H1 (cell line): ENCODE results near the gene PPM1F. TPM values are rescaled to one million over a fixed set of nuclear protein-coding genes. Genes with fewer than 3 reads are reported as not detected.

Experiments
- CTCF ChIA-PET: fragments of 300-600 bp; sonication (Branson Sonifier 250); formaldehyde crosslinking; loops from one replicate; lab custom pipeline; 2021; ENCODE audit not compliant: partially characterized antibody; lab: Charles Lee
- POLR2A ChIA-PET: fragments of 300-600 bp; sonication (Branson Sonifier 250); formaldehyde crosslinking; loops from one replicate; lab custom pipeline; 2021; ENCODE audit warnings: inconsistent platforms; ENCODE audit not compliant: partially characterized antibody; lab: Charles Lee
- DNase-seq, 2 experiments: peaks; one replicate each; pipeline versions ENCODE4 v3.0.0 to v3.0.0-alpha.2; 2010 to 2022; ENCODE audit warnings: low spot score in 2 of 2, low read depth in 1 of 2, mixed read lengths in 1 of 2
- FAIRE-seq: peaks from 2 replicates; lab custom pipeline; 2011; peaks lifted over from hg19 to GRCh38; lab: Jason Lieb, UNC
- H2AFZ ChIP-seq: 2 replicates; pipeline ENCODE4 v1.8.1; 2012; ENCODE audit warnings: low read length, inconsistent platforms
- H2AK5ac ChIP-seq: 2 replicates; pipeline ENCODE4 v1.6.1; 2013; ENCODE audit warnings: low read depth, low read length
- H2BK120ac ChIP-seq: replicated peaks from 2 replicates; pipeline ENCODE3; 2013; ENCODE audit warnings: low read depth, low read length, inconsistent platforms
- H2BK12ac ChIP-seq: 2 replicates; pipeline ENCODE4 v1.6.1; 2013; ENCODE audit warnings: low read depth, low read length
- H2BK15ac ChIP-seq: 2 replicates; pipeline ENCODE4 v1.6.1; 2013; ENCODE audit warnings: low read length
- H2BK20ac ChIP-seq: 2 replicates; pipeline ENCODE4 v1.6.1; 2013; ENCODE audit warnings: low read length
- H2BK5ac ChIP-seq: 2 replicates; pipeline ENCODE4 v1.6.1; 2013; ENCODE audit warnings: low read depth, low read length
- H3K14ac ChIP-seq: 2 replicates; pipeline ENCODE4 v1.6.1; 2013; ENCODE audit warnings: inconsistent platforms; ENCODE audit not compliant: insufficient read length
- H3K18ac ChIP-seq: 2 replicates; pipeline ENCODE4 v1.6.1; 2013; ENCODE audit warnings: low read length; ENCODE audit errors: extremely low read depth
- H3K23ac ChIP-seq: 2 replicates; pipeline ENCODE4 v1.6.1; 2013; ENCODE audit warnings: inconsistent platforms; ENCODE audit not compliant: insufficient read length
- H3K23me2 ChIP-seq: 2 replicates; pipeline ENCODE4 v1.6.1; 2013; ENCODE audit warnings: low read depth, low read length
- H3K27ac ChIP-seq: 2 replicates; pipeline ENCODE4 v1.6.1; 2011; ENCODE audit warnings: low read depth, low read length, inconsistent platforms
- H3K27me3 ChIP-seq, 4 experiments: replicated peaks in 1 of 4; 1 replicate in 1 of 4; 2 replicates in 3 of 4; pipeline versions ENCODE4 v1.6.1 to v1.8.1; 2011 to 2013; ENCODE audit warnings: low read length in 3 of 4, mild to moderate bottlenecking in 3 of 4, inconsistent platforms in 2 of 4, mixed read lengths in 2 of 4, moderate library complexity in 1 of 4; ENCODE audit not compliant: control insufficient read depth in 3 of 4, insufficient read depth in 3 of 4; ENCODE audit errors: extremely low read depth in 1 of 4
- H3K36me3 ChIP-seq, 4 experiments: 2 replicates each; pipeline versions ENCODE4 v1.6.1 to v1.8.1; 2011 to 2013; ENCODE audit warnings: mild to moderate bottlenecking in 4 of 4, low read length in 3 of 4, moderate library complexity in 2 of 4, control low read depth in 1 of 4, inconsistent platforms in 1 of 4; ENCODE audit not compliant: insufficient read depth in 4 of 4, control insufficient read depth in 2 of 4
- H3K4ac ChIP-seq: replicated peaks from 2 replicates; pipeline ENCODE3; 2013; ENCODE audit warnings: low read length, low read depth, mixed read lengths, inconsistent platforms; ENCODE audit not compliant: insufficient read length
- H3K4me1 ChIP-seq, 4 experiments: replicated peaks in 1 of 4; 1 replicate in 1 of 4; 2 replicates in 3 of 4; pipeline versions ENCODE4 v1.6.1 to v1.8.1; 2011 to 2013; ENCODE audit warnings: low read length in 3 of 4, inconsistent platforms in 2 of 4, mixed read lengths in 1 of 4; ENCODE audit not compliant: insufficient read depth in 4 of 4, control insufficient read depth in 3 of 4
- H3K4me2 ChIP-seq, 2 experiments: 2 replicates each; pipeline versions ENCODE4 v1.6.1 to v1.8.1; 2011 to 2013; ENCODE audit warnings: low read depth in 2 of 2, low read length in 2 of 2, control low read depth in 1 of 2, inconsistent platforms in 1 of 2, mild to moderate bottlenecking in 1 of 2; ENCODE audit not compliant: insufficient read depth in 1 of 2
- H3K4me3 ChIP-seq, 4 experiments: fragments of 200-600, 300-600 bp in 1 of 4; sonication (generic), shearing (Covaris generic), sonication (Bioruptor Twin) in 1 of 4; 2 replicates each; pipeline versions ENCODE4 v1.5.1 to v1.8.1; 2011 to 2016; ENCODE audit warnings: low read length in 4 of 4, low read depth in 3 of 4, control low read depth in 2 of 4, inconsistent platforms in 2 of 4, mild to moderate bottlenecking in 2 of 4, mixed read lengths in 1 of 4, moderate library complexity in 1 of 4; ENCODE audit not compliant: insufficient read depth in 2 of 4; ENCODE audit errors: extremely low read depth in 1 of 4
- H3K56ac ChIP-seq: replicated peaks from 2 replicates; pipeline ENCODE3; 2013; ENCODE audit warnings: low read depth, mild to moderate bottlenecking, mixed read lengths, low read length, inconsistent platforms; ENCODE audit not compliant: insufficient read length
- H3K79me1 ChIP-seq: 2 replicates; pipeline ENCODE4 v1.6.1; 2013; ENCODE audit warnings: low read depth, low read length, control low read depth
- H3K79me2 ChIP-seq, 2 experiments: 2 replicates each; pipeline versions ENCODE4 v1.6.1 to v1.8.1; 2012 to 2013; ENCODE audit warnings: low read length in 2 of 2, mild to moderate bottlenecking in 2 of 2, inconsistent platforms in 1 of 2; ENCODE audit not compliant: insufficient read depth in 2 of 2, control insufficient read depth in 1 of 2
- H3K9ac ChIP-seq, 4 experiments: replicated peaks in 1 of 4; 1 replicate in 1 of 4; 2 replicates in 3 of 4; pipeline versions ENCODE4 v1.6.1 to v1.8.1; 2011 to 2013; ENCODE audit warnings: low read depth in 3 of 4, low read length in 3 of 4, control low read depth in 2 of 4, mild to moderate bottlenecking in 2 of 4, moderate library complexity in 2 of 4, inconsistent platforms in 1 of 4; ENCODE audit errors: extremely low read depth in 1 of 4
- H3K9me3 ChIP-seq, 2 experiments: 2 replicates each; pipeline versions ENCODE4 v1.6.1 to v1.8.1; 2012 to 2013; ENCODE audit warnings: mild to moderate bottlenecking in 2 of 2, moderate library complexity in 2 of 2, control low read depth in 1 of 2, inconsistent platforms in 1 of 2, low read depth in 1 of 2, low read length in 1 of 2, mixed read lengths in 1 of 2; ENCODE audit not compliant: insufficient read depth in 2 of 2
- H4K20me1 ChIP-seq, 2 experiments: replicated peaks in 1 of 2; 2 replicates each; pipeline versions ENCODE3 to v1.8.1; 2011 to 2013; ENCODE audit warnings: inconsistent platforms in 2 of 2, low read length in 2 of 2, mild to moderate bottlenecking in 1 of 2; ENCODE audit not compliant: insufficient read depth in 2 of 2, control insufficient read depth in 1 of 2
- H4K5ac ChIP-seq: 2 replicates; pipeline ENCODE4 v1.6.1; 2013; ENCODE audit warnings: low read length, low read depth, mixed read lengths, inconsistent platforms; ENCODE audit not compliant: insufficient read length
- H4K8ac ChIP-seq: 2 replicates; pipeline ENCODE4 v1.8.0; 2013; ENCODE audit warnings: mild to moderate bottlenecking, moderate library complexity, low read length, inconsistent platforms; ENCODE audit not compliant: insufficient read depth; ENCODE audit errors: extremely low read depth
- H4K91ac ChIP-seq: replicated peaks from 2 replicates; pipeline ENCODE3; 2013; ENCODE audit warnings: low read length, mixed read lengths, inconsistent platforms; ENCODE audit not compliant: insufficient read length
- CTBP2 ChIP-seq: IDR thresholded peaks from 2 replicates; pipeline ENCODE4 v1.7.0; 2011; ENCODE audit warnings: borderline replicate concordance, mild to moderate bottlenecking, moderate library complexity, mixed read lengths, low read length; ENCODE audit not compliant: insufficient read depth, insufficient read length
- CTCF ChIP-seq, 3 experiments: IDR thresholded peaks; 1 replicate in 2 of 3; 2 replicates in 1 of 3; pipeline versions ENCODE4 v1.5.1 to v1.6.1; 2011; ENCODE audit warnings: low read length in 3 of 3, mild to moderate bottlenecking in 3 of 3, inconsistent platforms in 2 of 3, low read depth in 1 of 3, moderate library complexity in 1 of 3; ENCODE audit not compliant: insufficient read depth in 1 of 3; ENCODE audit errors: control extremely low read depth in 1 of 3
- RAD21 ChIP-seq, 2 experiments: IDR thresholded peaks in 1 of 2; conservative IDR thresholded peaks in 1 of 2; 2 replicates each; pipeline ENCODE4 v1.6.1; 2011; ENCODE audit warnings: low read depth in 2 of 2, low read length in 2 of 2, improper control_type of control experiment in 1 of 2, inconsistent platforms in 1 of 2, mild to moderate bottlenecking in 1 of 2, moderate library complexity in 1 of 2
- RBBP5 ChIP-seq: IDR thresholded peaks from 2 replicates; pipeline ENCODE4 v1.7.1; 2012; ENCODE audit warnings: low read depth, mild to moderate bottlenecking, inconsistent platforms, low read length, moderate library complexity, borderline replicate concordance
- SRF ChIP-seq: IDR thresholded peaks from 2 replicates; pipeline ENCODE4 v1.6.1; 2011; ENCODE audit warnings: mild to moderate bottlenecking, low read depth, low read length, moderate library complexity
- WGBS, 2 experiments: shearing (Covaris generic) in 1 of 2; methylation state at CpG; one replicate each; pipeline versions ENCODE4 v1.1.6 to v1.1.7; 2013 to 2015; ENCODE audit warnings: low lambda C conversion rate in 2 of 2, mixed read lengths in 2 of 2, inconsistent platforms in 1 of 2, low coverage in 1 of 2, missing lambda C conversion rate in 1 of 2; ENCODE audit not compliant: insufficient replicate concordance in 2 of 2, insufficient coverage in 1 of 2, insufficient read length in 1 of 2; ENCODE audit errors: extremely low coverage in 1 of 2, missing lambda C conversion rate in 1 of 2; 5-methylcytosine and 5-hydroxymethylcytosine counted together
- polyA plus RNA-seq, 7 experiments: library from polyadenylated mRNA; depleted of rRNA in 3 of 7; stranded (reverse) in 5 of 7; unstranded in 2 of 7; fragments of >200 nt in 5 of 7; fragments of 200-250 nt in 2 of 7; gene quantifications; 1 replicate in 5 of 7; 2 replicates in 1 of 7; 4 replicates in 1 of 7; pipeline versions ENCODE4 v1.2.1 to v1.2.3, GENCODE V29; 2011 to 2013; ENCODE audit warnings: missing spikeins in 2 of 7, mixed read lengths in 2 of 7
- total RNA-seq: library from RNA; stranded (reverse); fragmentation: NEBNext Ultra II Directional; extraction: Animal tissue kit (Norgen Biotek cat#: 25700); gene quantifications from 2 replicates; pipeline ENCODE4 v1.2.1, GENCODE V29; 2021

PPM1F gene
- total and polyA plus RNA-seq, 2 of the 8 experiments (the other 6 are each of a cell fraction or from before 2014, with no cell fraction given) = 12.4 to 22.8 TPM

DNA sequence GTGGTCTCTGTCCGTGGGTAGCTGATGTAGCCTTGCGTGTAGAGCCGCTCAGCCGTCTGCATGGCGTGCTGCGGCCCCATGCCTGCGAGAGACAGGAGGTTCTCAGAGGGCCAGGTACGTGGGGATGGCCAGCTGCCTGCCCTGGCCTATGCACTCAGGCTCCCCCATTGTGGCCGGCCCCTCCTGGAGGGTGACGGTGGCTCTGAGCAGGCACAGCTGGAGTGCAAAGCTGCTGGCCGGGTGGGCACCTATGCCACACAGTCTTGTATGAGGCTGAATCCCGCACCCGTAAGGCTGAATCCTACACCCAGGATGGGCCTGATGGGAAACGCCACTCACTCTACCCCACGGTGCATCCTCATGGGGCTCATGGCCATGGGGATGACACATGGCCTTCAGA, 11.6 kb upstream of the PPM1F start:
- Histone ChIP-seq H4K8ac (no peak overlapping the region; the same call in none of the 2 replicates), H3K4me3 (no peak overlapping the region), H3K27me3 (no peaks in the 10 kb centered on the region), H4K5ac (no peak overlapping the region), H3K4me2 (no peak overlapping the region), H3K23ac (no peak overlapping the region), H3K56ac (no peak overlapping the region), H3K79me1 (no peaks in the 10 kb centered on the region), H3K9ac (no peak overlapping the region), H2BK20ac (no peak overlapping the region), H2BK12ac (no peak overlapping the region), H4K20me1 (peaks cover 2 to 17% of the 10 kb centered on the region in 2 experiments), H3K27ac (no peak overlapping the region), H2BK15ac (no peak overlapping the region), H3K23me2 (no peaks in the 10 kb centered on the region), H2AFZ (no peak overlapping the region), H3K14ac (no peak overlapping the region), H2AK5ac (no peak overlapping the region), H3K36me3 (peaks cover 23 to 66% (median 59%) of the 10 kb centered on the region in 4 experiments), H3K4me1 (no peaks in the 10 kb centered on the region), H3K9me3 (peaks cover 0 to 8% of the 10 kb centered on the region in 2 experiments; a peak in 1 of 4 replicates), H3K4ac (no peak overlapping the region), H3K18ac (no peak overlapping the region), H3K79me2 (no peaks in the 10 kb centered on the region), H2BK120ac (no peak overlapping the region), H4K91ac (no peak overlapping the region), H2BK5ac (no peak overlapping the region)
- CTCF ChIA-PET = interaction anchor here (0.8 to 4.6 kb wide), 2 partner anchors 7 to 10 kb away, joined by 3 to 26 read pairs; no protein-coding TSS in a partner anchor
- POLR2A ChIA-PET = interaction anchor here (1.0 to 3.8 kb wide), 2 partner anchors 14 to 17 kb away, joined by 3 to 17 read pairs; partner anchors contain the start of gene TOP3B
- no peak for DNase-seq
- WGBS, 2 experiments = 90% methylated on average over 12 of the region's 15 CpGs; no CpG with 5 or more reads in 1 of the 2 experiments
- no peak for FAIRE-seq
- TF ChIP-seq CTBP2 (no peak), SRF (no peak), CTCF (IDR thresholded peaks at IDR 0.05; ENCODE audit: control extremely low read depth in 1 of 3, insufficient read depth in 1 of 3, low read depth in 1 of 3, low read length in 3 of 3) (no peak), RBBP5 (no peak), RAD21 (IDR thresholded peaks at IDR 0.05 in 1 of 2, conservative IDR thresholded peaks at IDR 0.05 in 1 of 2; ENCODE audit: low read depth in 2 of 2, low read length in 2 of 2) (no peak)
